ENCODE measurements around the gene TLE4.

TLE4 gene

DNA sequence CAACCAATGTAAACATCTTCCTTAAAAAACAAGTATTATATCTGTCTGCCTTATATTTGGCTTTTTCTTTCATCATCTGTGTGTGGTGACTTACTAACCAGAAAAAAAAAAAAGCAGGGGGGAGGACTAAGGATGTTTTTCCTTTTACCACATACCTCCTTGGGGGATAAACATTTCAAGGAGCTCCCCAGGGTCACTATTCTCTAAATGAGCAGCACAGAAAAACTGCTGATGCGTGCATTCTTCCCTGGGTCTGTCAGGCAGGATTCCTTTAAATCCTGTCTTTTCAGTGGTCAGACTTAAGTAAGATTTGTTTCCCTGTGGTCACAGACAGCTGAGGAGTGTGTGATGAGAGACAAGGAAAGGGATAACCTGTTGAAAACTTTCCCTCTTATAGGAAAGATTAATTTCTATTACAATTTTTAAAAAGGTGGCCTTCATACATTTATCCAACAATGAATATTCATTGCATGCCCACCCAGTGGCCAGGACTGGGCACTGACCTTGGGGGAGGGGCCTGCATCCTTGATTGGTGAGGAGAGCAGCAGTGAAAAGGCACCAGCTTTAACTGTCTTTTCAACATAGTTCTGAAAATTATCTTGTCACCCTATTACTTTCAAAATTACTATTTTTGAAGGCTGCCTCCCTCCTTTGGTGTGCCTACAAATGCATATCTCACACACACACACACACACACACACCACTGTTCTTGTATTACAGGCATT is 123.1 kb downstream of the TLE4 start:
- DNase-seq, result no peak

DNA sequence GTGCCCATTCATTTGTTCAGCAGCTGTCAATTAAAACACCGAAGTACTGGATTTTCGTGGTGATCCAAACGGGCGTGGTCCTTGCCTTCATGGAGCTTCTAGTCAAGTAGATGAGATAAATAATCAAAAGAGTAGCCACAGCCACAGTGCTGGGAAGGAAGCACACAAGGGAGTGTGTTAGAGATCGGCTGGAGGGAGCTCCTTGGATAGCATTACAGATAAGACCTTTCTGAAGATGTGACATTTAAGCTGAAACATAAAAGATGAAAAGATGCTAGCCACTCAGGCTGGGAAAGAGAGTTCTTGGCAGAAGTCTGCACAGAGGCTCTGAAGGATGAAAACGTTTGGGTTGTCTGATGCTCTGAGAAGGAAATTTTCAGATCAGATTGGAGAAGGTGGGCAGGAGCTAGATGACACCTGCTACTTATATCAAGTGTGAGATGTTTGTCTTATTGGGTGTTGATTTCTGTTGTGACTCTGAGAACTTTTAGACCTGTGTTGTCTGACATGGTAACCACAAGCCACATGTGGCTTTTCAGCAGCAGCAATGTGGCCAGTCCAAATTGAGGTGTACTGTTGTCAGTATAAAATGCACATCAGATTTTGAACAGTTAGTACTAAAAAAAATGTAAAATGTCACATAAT is 123.9 kb downstream of the TLE4 start:
- no peak for DNase-seq

DNA sequence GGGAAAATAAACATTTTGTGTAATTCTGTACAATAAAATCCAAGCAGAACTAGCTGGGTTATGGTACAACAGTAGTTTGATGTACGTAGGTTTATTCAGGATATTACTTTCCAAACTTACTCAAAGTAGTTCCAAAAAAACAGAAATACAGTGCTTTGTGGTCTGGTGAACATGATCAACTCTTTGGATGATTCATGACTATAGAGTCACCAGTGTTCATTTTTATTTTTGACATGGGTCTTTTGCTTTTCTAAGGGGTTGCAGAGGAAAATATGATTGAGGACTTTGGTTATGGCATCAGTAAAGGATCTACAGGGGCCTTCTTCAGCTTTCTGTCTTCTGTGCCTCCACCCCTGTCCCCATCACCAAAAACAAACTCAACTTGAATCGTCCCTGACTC is 127.2 kb downstream of the TLE4 start:
- DNase-seq, result no peak

DNA sequence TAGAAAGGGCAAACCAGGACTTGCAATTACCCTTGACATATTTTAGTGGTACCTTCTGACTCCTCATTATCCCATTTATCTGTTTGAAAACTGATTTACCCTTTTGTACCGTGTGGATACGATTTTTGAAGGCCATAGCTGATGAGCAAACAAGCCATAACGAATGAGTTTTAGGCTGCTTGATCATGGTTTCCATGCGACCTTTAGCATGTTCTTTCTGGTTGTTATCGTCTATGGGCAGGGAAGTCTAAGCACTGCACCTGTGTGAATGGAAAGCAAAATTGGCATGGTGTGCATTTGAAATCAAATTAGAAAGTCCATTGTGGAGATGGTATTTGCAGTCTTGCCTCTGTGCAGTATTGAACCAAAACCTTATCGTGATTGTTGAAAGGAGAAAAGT is 127.7 kb downstream of the TLE4 start:
- DNase-seq, result no peak

DNA sequence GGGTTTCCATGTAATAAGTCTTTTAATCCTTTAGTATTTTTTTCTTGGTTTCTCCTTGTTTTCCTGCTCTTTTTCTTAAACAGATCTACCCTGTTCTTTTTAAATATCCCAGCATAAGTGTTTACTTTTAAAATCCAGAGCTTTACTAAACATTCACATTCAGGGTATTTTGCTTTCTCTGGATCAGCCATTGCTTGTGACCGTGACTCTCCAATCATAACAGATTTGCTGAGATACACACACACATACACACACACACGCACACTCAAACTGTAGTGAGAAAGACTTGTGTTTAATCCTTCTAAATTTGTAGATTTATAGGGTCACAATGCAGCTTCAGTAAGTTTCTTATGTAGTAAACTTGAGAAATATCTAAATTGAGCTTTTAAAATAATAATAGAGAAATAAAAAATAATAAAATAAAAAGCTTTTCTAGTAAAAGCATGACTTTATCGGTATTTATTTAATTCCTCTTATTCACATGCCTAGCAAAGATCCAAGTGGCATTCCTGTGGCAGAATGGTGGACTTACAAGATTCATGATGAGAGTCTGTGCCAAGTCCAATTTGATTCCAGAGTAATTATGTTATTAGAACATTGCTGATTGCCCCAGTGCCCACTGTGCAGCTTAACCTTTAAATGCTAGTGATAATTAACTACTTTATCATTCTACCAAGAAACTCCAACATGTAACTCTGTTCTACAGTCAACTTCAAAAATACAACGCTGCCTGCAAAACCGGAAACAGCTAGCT is 129.0 kb downstream of the TLE4 start:
- DNase-seq, result no peak

DNA sequence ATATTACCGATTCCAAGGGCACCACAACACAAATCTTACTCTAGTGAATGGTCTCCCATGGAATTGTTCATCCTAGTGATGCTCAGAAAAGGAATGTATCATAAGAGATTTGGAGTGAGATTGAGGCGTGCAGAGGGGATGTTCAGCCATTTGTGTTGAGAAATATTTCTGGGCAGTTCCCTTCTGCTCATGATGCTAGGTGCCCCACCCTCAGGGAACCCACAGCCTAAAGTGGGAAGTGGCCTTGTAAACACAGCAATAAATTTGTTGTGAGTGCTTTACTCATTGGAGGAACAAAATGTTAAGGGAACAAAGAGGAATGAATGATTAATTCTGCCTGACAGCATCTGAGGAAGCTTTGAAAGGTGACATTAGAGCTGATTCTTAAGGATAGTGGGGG is 129.9 kb downstream of the TLE4 start:
- DNase-seq, result no peak

DNA sequence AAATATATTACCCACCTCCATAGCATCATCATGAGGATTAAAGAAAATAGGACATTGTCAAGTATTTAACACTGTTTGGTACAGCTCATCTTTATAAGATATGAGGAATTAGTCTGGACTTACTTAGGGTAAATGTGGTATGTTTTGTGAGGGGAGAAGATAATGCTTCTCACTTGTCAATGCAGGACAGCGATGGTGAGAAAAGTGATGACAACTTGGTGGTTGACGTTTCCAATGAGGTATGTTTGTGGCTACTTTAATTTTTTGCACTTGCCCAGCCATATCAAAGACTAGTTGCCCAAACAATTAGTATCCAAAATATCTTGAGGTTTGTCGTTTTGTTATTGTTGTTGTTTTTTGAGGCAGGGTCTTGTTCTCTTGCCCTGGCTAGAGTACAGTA is 133.9 kb downstream of the TLE4 start:
- no peak for DNase-seq

DNA sequence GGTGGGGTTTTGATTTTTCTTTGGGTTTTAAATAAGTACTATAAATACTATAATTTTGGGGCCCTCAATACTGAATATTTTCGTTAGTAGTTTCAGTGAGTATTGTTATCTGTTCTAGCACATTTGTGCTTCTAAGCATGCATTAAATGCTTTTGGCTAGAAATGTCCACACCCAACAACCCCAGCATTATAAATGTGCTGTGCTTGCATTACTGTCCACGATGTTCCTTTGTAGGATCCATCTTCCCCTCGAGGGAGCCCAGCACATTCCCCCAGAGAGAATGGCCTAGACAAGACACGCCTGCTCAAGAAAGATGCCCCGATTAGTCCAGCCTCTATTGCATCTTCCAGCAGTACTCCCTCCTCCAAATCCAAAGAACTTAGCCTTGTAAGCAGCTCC is 134.7 kb downstream of the TLE4 start:
- no peak for DNase-seq

DNA sequence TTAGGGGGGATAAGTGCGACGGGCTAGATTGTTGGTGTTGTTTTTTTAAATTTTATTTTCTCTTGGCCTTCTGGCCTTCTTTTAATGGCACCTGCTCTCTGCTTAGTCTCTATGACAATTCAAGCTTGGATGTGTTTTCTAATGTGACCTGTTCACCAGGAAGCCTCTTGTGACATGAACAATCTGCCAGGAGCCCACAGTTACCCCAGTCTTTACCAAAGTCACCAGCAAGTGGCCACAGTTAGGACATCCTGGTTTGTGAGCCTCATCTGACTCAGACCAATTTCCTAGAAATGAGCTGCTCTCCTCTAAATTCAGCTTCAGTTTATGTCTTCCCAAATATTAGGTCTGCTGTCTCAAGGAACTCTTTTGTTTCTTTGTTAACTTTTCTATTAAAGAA is 135.8 kb downstream of the TLE4 start:
- DNase-seq, result no peak

DNA sequence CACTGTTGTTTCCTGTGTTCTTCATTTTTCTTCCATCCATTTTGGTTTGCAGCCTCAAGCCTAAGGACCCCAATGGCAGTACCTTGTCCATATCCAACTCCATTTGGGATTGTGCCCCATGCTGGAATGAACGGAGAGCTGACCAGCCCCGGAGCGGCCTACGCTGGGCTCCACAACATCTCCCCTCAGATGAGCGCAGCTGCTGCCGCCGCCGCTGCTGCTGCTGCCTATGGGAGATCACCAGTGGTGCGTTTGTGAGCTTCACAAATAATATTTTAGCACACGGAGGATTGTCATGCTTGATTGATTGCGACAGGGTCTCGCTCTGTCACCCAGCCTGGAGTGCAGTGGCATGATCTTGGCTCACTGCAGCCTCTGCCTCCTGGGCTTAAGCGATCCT is 136.8 kb downstream of the TLE4 start:
- no peak for DNase-seq

DNA sequence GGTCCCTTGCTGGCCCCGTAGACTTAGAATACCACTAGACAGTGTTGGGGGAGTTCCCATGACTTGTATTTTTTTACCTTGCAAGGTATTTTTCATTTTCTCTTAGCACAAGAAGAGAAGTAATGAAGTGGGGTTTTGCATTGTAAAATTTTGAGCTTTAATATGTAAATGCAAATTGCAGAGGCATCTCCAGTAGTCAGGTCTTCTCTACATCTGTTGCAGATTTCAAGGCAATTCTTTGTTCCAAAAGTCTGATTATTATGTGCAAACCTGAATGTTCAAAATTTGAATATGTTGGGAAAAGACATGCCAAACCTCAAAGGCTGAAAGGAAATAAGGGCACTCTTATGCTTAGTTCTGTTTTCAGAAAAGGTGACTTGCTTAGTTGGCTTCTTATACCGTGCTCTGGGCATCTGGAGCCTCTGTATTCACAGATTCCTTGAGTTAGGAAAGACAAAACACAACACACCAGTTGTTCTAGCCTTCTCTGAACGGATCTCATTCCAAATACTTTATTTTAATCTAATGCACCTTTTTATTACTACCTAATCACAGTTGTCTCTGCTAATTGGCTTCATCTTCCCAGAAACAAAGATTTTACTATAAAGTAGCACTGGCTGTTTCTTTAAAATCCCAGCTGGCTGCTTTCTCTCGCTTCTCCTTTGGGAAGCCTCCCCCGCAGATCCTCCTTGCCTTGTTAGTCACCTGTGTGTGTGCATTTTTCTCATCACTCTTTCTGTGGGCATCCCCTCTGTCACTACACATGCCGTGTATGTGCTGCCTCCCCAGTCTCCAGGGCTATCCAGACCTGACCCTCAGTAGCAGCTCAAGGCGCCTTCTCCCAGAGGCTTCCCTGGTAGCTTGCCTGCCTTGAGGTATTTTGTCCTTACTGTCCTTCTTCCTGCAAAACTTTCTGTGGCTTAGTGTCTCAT is 138.2 kb downstream of the TLE4 start:
- DNase-seq, result no peak

DNA sequence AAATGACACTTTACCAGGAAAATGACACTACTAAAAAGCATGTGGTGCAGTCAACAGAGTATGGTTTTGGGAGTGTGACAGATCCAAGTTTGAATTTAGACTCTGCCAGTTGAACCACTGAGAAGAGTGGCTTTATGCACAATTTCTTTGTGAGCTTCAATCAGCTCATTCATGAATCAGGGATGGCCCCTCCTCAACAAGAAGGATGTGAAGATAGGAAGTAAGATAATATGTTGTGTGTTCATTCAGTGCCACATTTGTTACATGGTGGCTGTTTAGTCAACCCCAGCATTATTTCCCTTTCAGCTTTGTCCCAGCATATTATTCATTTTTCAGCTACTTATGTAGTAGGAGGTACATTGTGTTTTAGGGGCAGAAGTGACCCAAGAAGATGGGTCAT is 140.1 kb downstream of the TLE4 start:
- no peak for DNase-seq

DNA sequence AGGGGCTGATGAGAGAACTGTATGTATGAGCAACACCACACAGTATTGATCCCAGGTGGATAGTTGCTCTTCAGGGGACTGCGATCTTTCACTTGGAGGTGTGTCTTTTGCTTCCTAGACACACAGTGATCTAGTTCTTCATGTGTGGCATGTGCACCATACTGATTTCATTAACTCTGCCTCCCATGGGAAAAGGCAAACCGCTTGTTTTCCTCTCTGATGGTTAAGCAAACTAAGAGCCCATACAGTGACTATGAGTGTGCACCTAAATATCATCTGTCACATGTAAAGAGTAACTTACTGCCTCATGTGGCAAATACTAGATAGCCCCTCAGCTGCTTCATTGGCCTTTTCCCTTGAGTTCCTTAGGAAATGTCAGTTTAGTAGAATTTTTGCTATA is 147.3 kb downstream of the TLE4 start:
- DNase-seq, result no peak

DNA sequence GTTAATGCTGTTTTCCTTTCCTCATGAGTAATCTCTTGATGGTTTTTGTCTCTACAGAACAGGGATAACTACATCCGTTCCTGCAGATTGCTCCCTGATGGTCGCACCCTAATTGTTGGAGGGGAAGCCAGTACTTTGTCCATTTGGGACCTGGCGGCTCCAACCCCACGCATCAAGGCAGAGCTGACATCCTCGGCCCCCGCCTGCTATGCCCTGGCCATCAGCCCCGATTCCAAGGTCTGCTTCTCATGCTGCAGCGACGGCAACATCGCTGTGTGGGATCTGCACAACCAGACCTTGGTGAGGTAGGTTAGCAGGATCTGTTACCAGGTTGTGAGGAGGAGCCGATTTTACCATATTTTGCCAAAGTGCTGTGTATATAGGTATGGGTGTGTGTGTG is 148.2 kb downstream of the TLE4 start:
- DNase-seq, result no peak

DNA sequence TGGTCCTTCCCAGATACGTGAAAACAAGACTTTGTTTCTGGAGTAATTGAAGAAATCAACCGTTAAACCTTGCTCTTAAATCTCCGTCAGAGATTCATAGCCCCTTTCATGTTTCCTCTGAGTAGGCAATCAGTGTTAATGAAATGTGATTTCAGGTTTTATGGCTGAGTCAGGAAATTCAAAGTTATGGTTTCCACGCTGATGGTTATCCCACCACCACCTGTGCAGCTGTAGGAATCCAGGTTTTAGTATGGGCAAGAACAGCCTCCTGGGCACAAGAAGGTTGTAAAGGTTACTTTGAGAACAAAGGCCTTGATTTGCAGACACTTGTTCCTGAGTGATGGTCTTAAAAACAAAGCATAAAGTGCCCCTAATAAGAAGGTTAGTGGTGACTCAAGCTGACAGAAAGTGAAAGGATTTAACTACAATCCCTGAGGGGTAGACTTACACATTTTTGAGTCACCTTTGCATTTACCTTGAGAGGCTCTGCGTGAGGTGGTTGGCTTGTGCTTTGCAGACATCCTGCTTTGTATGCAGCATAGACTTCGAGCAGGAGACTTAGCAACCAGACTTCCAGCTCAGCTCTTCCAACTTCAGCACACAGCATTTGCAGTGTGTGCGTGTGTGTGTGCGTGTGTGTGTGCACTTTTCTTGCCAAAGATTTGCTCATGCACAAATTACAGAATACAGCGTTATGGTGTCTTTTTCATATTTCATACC is 159.6 kb downstream of the TLE4 start:
- no peak for DNase-seq

DNA sequence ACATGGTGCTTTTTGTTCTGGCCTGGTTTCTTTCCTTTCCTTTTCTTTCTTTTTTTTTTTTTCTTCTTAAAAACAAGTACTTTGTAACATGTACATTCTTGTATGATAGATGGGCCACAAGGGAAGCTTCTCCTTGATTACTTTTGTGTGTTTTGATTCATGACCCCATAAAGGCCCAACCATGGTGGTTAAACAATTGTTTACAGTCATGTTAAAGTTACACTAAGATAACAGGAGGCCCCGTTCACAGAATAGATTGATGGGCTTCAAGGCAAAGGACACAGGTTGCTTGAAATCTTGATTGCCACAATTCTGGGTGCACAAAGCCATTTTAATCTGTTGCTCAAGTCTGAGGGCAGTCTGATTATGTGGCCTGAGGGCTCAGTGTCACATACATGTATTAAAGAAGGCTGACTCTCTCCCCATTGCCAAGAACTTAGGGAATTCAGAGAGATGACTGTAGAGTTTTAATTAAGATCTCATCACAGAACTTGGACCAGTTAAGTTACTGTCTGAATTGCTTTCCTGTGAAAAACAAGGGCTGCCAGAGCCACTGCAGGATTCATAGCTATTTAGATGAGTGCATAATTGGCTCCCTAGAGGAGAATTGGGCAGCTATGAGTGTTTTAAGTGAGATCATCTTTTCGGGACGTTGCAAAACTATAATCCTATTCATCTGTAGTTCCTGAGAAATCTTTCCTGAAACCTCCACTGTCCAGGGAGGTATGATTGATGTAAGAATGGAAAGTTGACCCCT is 163.4 kb downstream of the TLE4 start:
- DNase-seq, result no peak

DNA sequence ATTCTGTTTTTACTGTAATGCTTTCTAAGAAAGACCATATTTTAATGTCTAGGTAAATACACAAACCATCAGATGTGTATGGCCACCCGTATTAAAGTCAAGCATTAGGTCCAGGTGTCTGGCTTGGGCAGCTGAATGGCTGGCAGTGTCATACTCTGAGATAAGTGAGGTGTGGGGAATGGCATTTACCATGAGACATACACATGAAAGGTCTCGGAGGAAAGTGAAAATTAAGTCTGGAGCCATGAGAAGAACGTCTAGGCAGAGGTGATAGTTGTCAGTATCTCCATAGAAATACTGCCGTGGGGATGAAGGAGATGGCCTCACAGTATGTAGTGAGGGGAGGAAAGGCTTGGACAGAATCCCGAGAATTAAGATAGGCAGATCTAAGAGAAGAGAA is 164.3 kb downstream of the TLE4 start:
- no peak for DNase-seq

DNA sequence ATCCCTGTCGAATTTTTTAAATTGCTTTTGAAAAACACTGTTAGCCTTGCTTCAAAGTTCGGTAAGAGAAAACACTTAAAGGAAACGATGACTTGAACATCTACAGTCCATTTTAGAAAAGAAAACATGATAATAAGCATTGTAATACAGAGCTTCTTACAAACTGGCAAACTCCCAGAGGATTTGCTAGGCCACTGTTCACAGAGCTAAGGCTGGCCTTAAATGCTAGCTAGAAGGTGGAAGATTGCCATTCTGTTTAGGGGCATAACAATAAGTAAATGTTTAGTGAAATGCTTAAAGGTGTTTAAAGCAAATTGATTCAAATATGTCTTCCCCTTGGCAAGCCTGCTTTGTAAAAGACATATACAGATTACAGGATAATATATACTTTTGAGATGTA is 169.6 kb downstream of the TLE4 start:
- DNase-seq, result no peak

DNA sequence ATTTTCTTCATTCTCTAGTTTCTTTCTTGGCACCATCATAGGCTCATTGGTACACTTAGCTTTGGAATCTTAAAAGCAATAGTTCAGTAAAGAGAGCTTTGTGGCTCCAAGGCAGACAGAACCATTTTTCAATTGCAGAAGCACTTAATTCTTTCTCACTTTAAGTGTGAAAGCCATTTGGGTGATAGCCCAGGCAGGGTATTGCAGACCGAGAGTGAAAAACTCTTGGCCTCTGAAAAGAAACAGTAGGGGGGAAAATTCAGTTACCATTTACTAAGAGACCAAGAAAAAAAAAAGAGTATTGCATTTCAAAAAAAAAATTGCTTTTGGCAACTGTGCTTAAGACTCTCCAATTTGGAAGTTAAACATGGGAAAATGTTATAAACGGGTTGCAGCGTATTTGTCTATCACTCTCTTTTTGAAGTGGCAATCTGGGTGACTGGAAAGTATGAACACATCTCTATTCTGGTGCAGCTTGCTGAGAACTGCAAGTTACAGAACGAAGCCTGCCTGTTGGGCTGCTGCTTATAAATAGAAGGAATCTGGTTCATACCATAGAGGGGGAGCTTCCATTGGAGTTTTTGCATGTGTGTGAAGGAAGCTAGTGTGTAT is 170.5 kb downstream of the TLE4 start:
- DNase-seq, result no peak

DNA sequence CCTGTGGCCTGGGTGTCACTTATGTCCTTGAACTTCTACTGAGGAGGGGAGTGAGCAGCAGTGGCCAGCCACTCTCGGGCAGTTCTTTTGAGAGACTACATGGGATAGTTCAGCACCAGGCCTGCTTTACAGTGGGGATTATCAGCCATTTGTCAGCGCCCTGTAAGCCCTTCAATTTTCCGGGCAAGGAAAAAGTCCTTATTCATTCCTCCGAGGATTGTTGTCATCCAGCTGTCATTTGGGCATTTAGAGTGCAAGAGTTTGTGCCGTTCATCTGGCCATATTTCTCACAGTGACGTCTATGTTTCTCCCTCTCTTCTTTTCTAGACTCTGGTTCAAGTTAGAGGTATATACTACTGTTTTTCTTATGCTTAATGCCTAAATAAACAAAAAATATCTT is 172.8 kb downstream of the TLE4 start:
- peak; percentile 26 for DNase-seq

DNA sequence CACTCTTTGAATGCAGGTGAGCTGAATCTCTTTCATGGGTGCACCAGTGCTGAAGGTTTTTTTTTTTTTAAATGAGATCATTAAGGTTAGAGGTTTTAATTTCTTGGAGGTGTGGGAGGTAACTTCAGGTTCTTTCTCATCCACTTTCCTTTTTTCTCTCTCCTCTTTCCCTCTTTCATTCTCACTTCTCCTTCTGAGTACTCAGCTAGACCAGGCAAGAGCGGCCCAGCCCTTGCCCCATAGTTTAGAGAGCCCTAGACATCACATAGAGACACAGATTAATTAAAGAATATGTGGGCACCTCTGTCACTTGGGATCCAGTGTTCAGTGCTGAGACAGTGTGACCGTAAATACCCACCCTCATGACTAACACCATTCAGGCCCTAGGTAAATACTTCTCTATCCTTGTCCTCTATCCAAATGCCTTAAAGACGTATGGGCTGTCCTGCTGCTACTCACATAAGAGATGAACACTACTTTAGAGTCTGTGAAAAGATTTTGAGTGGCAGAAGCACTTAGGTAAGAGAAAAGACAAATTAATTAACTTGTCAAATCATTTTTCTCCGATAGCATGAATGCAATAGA is 174.1 kb downstream of the TLE4 start:
- DNase-seq, result no peak
